SK-N-MC (cell line): ENCODE results near the gene PODNL1.

Source experiments
- EZH2 ChIP-seq: fragments of 200-600 bp; sonication (generic); IDR thresholded peaks from one replicate; pipeline ENCODE4 v1.6.1; 2017; ENCODE audit warnings: antibody characterized with exemption
- POLR2AphosphoS5 ChIP-seq: IDR thresholded peaks from 2 replicates; pipeline ENCODE4 v1.6.1; 2012; ENCODE audit warnings: mild to moderate bottlenecking, low read depth, low read length, borderline replicate concordance

DNA sequence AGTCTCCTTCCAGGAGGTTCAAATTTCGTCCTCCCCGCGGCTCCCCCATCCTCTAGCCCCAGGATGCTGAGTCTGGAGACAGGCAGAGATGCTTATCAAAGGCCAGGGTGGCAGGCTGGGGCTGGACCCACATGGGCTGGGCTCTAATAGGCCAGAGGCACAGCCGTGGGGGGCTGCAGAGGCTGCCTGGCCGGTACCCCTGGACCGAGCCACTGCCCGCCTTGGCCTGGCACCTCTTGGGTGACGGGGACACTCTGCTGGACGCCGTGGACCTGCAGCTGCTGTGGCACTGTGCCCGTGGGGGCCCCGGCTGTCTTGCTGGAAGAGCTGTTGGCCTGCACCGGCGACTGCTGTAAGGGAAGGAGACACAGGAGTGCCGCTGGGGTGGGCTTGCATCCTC, 42.1 kb upstream of the PODNL1 start:
- no peak for TF ChIP-seq EZH2
- no peak for TF ChIP-seq POLR2AphosphoS5
